Measurements from ENCODE around the gene UBA52.

DNA sequence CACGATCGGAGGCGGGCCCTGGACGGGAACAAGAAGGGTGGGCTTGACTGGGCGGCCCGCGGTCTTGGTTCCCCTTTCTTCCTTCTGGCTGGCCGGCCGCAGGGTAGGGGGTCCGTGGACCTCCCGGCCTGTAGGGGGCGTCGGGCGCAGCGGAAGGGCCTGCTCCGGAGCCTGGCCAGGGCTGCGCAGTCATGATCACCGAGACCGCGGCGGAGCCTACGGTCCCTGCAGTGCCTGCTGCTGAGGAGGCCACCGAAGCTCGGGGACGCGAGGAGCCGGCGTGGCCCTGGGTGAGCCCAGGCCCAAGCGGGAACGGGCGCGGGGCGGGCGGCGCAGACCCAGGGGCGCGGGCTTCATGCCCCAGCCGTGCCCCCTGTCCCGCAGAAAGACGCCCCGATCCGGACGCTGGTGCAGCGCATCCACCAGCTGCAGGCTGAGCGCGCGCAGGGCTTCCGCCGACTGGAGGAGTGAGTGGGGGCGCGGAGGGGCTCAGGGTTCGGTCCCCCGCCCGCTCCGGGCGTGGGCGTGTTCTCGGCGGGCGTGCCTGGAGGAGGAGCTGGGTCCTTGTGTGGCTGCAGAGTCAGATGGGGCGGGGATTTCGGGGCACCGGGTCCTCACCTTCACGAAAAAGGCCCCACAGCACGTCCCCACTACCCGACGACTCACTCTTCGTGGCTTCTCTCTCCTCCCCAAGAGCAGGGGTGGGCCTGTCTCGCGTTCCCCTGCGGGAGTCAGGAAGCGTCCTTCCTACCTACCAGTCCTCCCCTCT, 17.1 kb downstream of the UBA52 start, which contains the start of gene REX1BD:
- no peak for TF ChIP-seq EZH2 (IDR thresholded peaks at IDR 0.05; ENCODE audit: insufficient read depth, poor library complexity, severe bottlenecking)
- TF ChIP-seq EZH2phosphoT487 (IDR thresholded peaks at IDR 0.05; ENCODE audit: insufficient read depth, low read depth) = no peak

Data from GM23248 (cell line).